Measurements from ENCODE around the gene MBOAT2. TPM values are rescaled to one million over a fixed set of nuclear protein-coding genes. Genes with fewer than 3 reads are reported as not detected.
"Not testable (repeated sequence)": the region's sequence is repeated elsewhere in the genome, so short reads cannot be mapped to it uniquely, and the experiment has no call there.

MBOAT2 gene
- total RNA-seq, 1 experiment from 2014 or later, result 40.9 TPM

- Mint-ChIP-seq H3K27ac (ENCODE audit: unreplicated experiment) (no peak overlapping the region), H3K36me3 (ENCODE audit: insufficient read depth, unreplicated experiment) (no peaks in the 10 kb centered on the region), H3K4me1 (ENCODE audit: low read depth, unreplicated experiment) (no peaks in the 10 kb centered on the region), H3K27me3 (ENCODE audit: unreplicated experiment) (no peaks in the 10 kb centered on the region), H3K4me3 (ENCODE audit: low read depth, unreplicated experiment) (no peak overlapping the region), H3K9me3 (ENCODE audit: low read depth, unreplicated experiment) (no peaks in the 10 kb centered on the region)
- no TSS peak for BruUV-seq (replicated peaks)
- no peak for DNase-seq
- intact Hi-C loops (cut with micrococcal nuclease; ENCODE audit: unreplicated experiment), result no loop called here
- CTCF ChIA-PET, result no interaction called here
- no peak for TF ChIP-seq CTCF (IDR thresholded peaks at IDR 0.05; ENCODE audit: unreplicated experiment)
Observed at GRCh38 chr2:8938384-8938783, 65.1 kb downstream of the MBOAT2 start.

GRCh38 chr2:8935982-8936381, 67.5 kb downstream of the MBOAT2 start:
- Mint-ChIP-seq H3K27me3 (ENCODE audit: unreplicated experiment) (no peaks in the 10 kb centered on the region), H3K27ac (ENCODE audit: unreplicated experiment) (no peak overlapping the region), H3K9me3 (ENCODE audit: low read depth, unreplicated experiment) (no peaks in the 10 kb centered on the region), H3K4me1 (ENCODE audit: low read depth, unreplicated experiment) (no peaks in the 10 kb centered on the region), H3K4me3 (ENCODE audit: low read depth, unreplicated experiment) (no peak overlapping the region), H3K36me3 (ENCODE audit: insufficient read depth, unreplicated experiment) (no peaks in the 10 kb centered on the region)
- CTCF ChIA-PET, result no interaction called here
- no peak for DNase-seq
- no TSS peak for BruUV-seq (replicated peaks)
- TF ChIP-seq CTCF (IDR thresholded peaks at IDR 0.05; ENCODE audit: unreplicated experiment), result no peak
- intact Hi-C loops (cut with micrococcal nuclease; ENCODE audit: unreplicated experiment), result no loop called here

- no peak for TF ChIP-seq CTCF (IDR thresholded peaks at IDR 0.05; ENCODE audit: unreplicated experiment)
- Mint-ChIP-seq H3K4me3 (ENCODE audit: low read depth, unreplicated experiment) (no peak overlapping the region), H3K27me3 (ENCODE audit: unreplicated experiment) (no peaks in the 10 kb centered on the region), H3K27ac (ENCODE audit: unreplicated experiment) (no peak overlapping the region), H3K9me3 (ENCODE audit: low read depth, unreplicated experiment) (no peaks in the 10 kb centered on the region), H3K4me1 (ENCODE audit: low read depth, unreplicated experiment) (no peaks in the 10 kb centered on the region), H3K36me3 (ENCODE audit: insufficient read depth, unreplicated experiment) (no peaks in the 10 kb centered on the region)
- BruUV-seq (replicated peaks), result no TSS peak
- no peak for DNase-seq
- intact Hi-C loops (cut with micrococcal nuclease; ENCODE audit: unreplicated experiment), result no loop called here
- CTCF ChIA-PET, result no interaction called here
Observed at GRCh38 chr2:8934338-8934737, 69.1 kb downstream of the MBOAT2 start.

- Mint-ChIP-seq H3K27ac (ENCODE audit: unreplicated experiment) (no peak overlapping the region), H3K4me3 (ENCODE audit: low read depth, unreplicated experiment) (no peak overlapping the region), H3K36me3 (ENCODE audit: insufficient read depth, unreplicated experiment) (no peaks in the 10 kb centered on the region), H3K27me3 (ENCODE audit: unreplicated experiment) (no peaks in the 10 kb centered on the region), H3K4me1 (ENCODE audit: low read depth, unreplicated experiment) (peaks cover 5% of the 10 kb centered on the region), H3K9me3 (ENCODE audit: low read depth, unreplicated experiment) (no peaks in the 10 kb centered on the region)
- CTCF ChIA-PET, result no interaction called here
- DNase-seq, result no peak
- no peak for TF ChIP-seq CTCF (IDR thresholded peaks at IDR 0.05; ENCODE audit: unreplicated experiment)
- BruUV-seq (replicated peaks), result no TSS peak
- intact Hi-C loops (cut with micrococcal nuclease; ENCODE audit: unreplicated experiment), result no loop called here
Observed at GRCh38 chr2:8932702-8933101, 70.8 kb downstream of the MBOAT2 start.

- BruUV-seq (replicated peaks); H3K9me3 Mint-ChIP-seq (ENCODE audit: low read depth, unreplicated experiment); H3K4me3 Mint-ChIP-seq (ENCODE audit: low read depth, unreplicated experiment); DNase-seq; H3K27ac Mint-ChIP-seq (ENCODE audit: unreplicated experiment); H3K36me3 Mint-ChIP-seq (ENCODE audit: insufficient read depth, unreplicated experiment); H3K27me3 Mint-ChIP-seq (ENCODE audit: unreplicated experiment); H3K4me1 Mint-ChIP-seq (ENCODE audit: low read depth, unreplicated experiment); CTCF ChIA-PET; intact Hi-C loops (cut with micrococcal nuclease; ENCODE audit: unreplicated experiment): not testable (repeated sequence)
Observed at GRCh38 chr2:8930185-8930584, 73.3 kb downstream of the MBOAT2 start.
